K562 (cell line): Measurements from ENCODE around the gene OR2V2. TPM values are rescaled to one million over a fixed set of nuclear protein-coding genes. Genes with fewer than 3 reads are reported as not detected.
"Not testable (repeated sequence)": the region's sequence is repeated elsewhere in the genome, so short reads cannot be mapped to it uniquely, and the experiment has no call there.

Experiments used
- ARID1B ChIP-seq: fragments of 450-650 bp; IDR thresholded peaks from 2 replicates; pipeline ENCODE4 v1.6.1; 2016; ENCODE audit warnings: antibody characterized with exemption, mild to moderate bottlenecking, inconsistent platforms
- CBFB ChIP-seq: sonication (generic); formaldehyde crosslinking; IDR thresholded peaks from 2 replicates; pipeline ENCODE4 v1.4.0; 2020; ENCODE audit warnings: mild to moderate bottlenecking, missing genetic modification reagents
- CREB1 ChIP-seq, 2 experiments: sonication (generic) in 1 of 2; formaldehyde crosslinking in 1 of 2; IDR thresholded peaks; 2 replicates each; pipeline versions ENCODE4 v1.6.1 to v1.8.0; 2012 to 2022; ENCODE audit warnings: inconsistent platforms in 1 of 2, mild to moderate bottlenecking in 1 of 2, missing genetic modification reagents in 1 of 2, moderate library complexity in 1 of 2
- CXXC5 ChIP-seq: fragments of 250-450 bp; sonication (Bioruptor Pico); IDR thresholded peaks from 2 replicates; pipeline ENCODE4 v1.8.0; 2022; ENCODE audit warnings: inconsistent platforms, mild to moderate bottlenecking, moderate library complexity
- DMBX1 ChIP-seq: fragments of 250-450 bp; sonication (Bioruptor Pico); IDR thresholded peaks from 2 replicates; pipeline ENCODE4 v1.8.0; 2022; ENCODE audit warnings: inconsistent platforms, mild to moderate bottlenecking, moderate library complexity, borderline replicate concordance
- FOSL1 ChIP-seq: fragments of 200-800 bp; sonication (Bioruptor generic); conservative IDR thresholded peaks from 2 replicates; pipeline ENCODE4 v1.6.1; 2016; ENCODE audit warnings: missing genetic modification characterization, missing compliant biosample characterization
- KDM1A ChIP-seq, 2 experiments: fragments of 450-650 bp; IDR thresholded peaks; 2 replicates each; pipeline ENCODE4 v1.6.1; 2016; ENCODE audit warnings: mild to moderate bottlenecking in 2 of 2
- KLF13 ChIP-seq: fragments of 450-650 bp; IDR thresholded peaks from 2 replicates; pipeline ENCODE4 v1.6.1; 2016; ENCODE audit warnings: missing genetic modification characterization, low read depth, mild to moderate bottlenecking, missing compliant biosample characterization, moderate library complexity, borderline replicate concordance
- L3MBTL2 ChIP-seq: fragments of 450-650 bp; IDR thresholded peaks from 2 replicates; pipeline ENCODE4 v1.6.1; 2016; ENCODE audit warnings: mild to moderate bottlenecking, moderate library complexity
- PBX2 ChIP-seq, 2 experiments: IDR thresholded peaks in 1 of 2; conservative IDR thresholded peaks in 1 of 2; 2 replicates each; pipeline ENCODE4 v1.6.1; 2016; ENCODE audit warnings: low read depth in 2 of 2, mild to moderate bottlenecking in 1 of 2, missing compliant biosample characterization in 1 of 2, missing genetic modification characterization in 1 of 2, moderate library complexity in 1 of 2
- POLR2A ChIP-seq: fragments of 450-650 bp; conservative IDR thresholded peaks from 2 replicates; pipeline ENCODE4 v1.6.1; 2016
- THAP12 ChIP-seq: fragments of 250-450 bp; sonication (Bioruptor Pico); IDR thresholded peaks from 2 replicates; pipeline ENCODE4 v1.9.0; 2021; ENCODE audit warnings: mild to moderate bottlenecking, inconsistent platforms
- polyA plus RNA-seq, 8 experiments: library from polyadenylated mRNA; depleted of rRNA in 4 of 8; stranded (reverse) in 5 of 8; unstranded in 3 of 8; fragments of >200 nt; fragmentation: Nextera tagmentation in 2 of 8; fragmentation: Illumina TruSeq in 1 of 8; extraction: Ambion mirVana in 2 of 8; extraction: Trizol in 1 of 8; gene quantifications; 2 replicates each; pipeline versions ENCODE4 v1.2.1 to v1.2.3, GENCODE V29; 2011 to 2014; ENCODE audit warnings: inconsistent platforms in 1 of 8, missing spikeins in 1 of 8
- total RNA-seq, 7 experiments: library from RNA; depleted of rRNA in 6 of 7; stranded (reverse); fragments of >200 nt in 6 of 7; fragmentation: Illumina TruSeq in 2 of 7; extraction: Trizol in 2 of 7; gene quantifications; 2 replicates each; pipeline versions ENCODE4 v1.2.1 to v1.2.3, GENCODE V29; 2011 to 2021; ENCODE audit warnings: low replicate concordance in 1 of 7

The OR2V2 gene
- total and polyA plus RNA-seq, 9 of the 15 experiments (the other 6 are each of a cell fraction or from before 2014, with no cell fraction given) = 0.01 TPM; not detected in 8

GRCh38 chr5:181160755-181161533 is 13.6 kb downstream of the OR2V2 start (continued):
- TF ChIP-seq THAP12 (CRISPR knock-in tag) (peak; percentile 14; the same call in 1 of the 2 replicates), L3MBTL2 (peak; percentile 91), ARID1B (peak; percentile 43; the same call in 1 of the 2 replicates), PBX2 (tag; conservative IDR thresholded peaks at IDR 0.05; ENCODE audit: low read depth) (0 out of 2 replicates have a peak, but pooled peaks have one; percentile 5), KDM1A (IDR thresholded peaks at IDR 0.05) (peak; percentile 56 to 64; a peak in 2 of 4 replicates), POLR2A (peak; percentile 53; the same call in 1 of the 2 replicates), DMBX1 (CRISPR knock-in tag) (0 out of 2 replicates have a peak, but pooled peaks have one; percentile 16), CREB1 (IDR thresholded peaks at IDR 0.05) (peak; percentile 79), KLF13 (tag) (0 out of 2 replicates have a peak, but pooled peaks have one; percentile 12), CXXC5 (CRISPR knock-in tag) (peak; percentile 33), CBFB (CRISPR knock-in tag) (0 out of 2 replicates have a peak, but pooled peaks have one; percentile 13), FOSL1 (0 out of 2 replicates have a peak, but pooled peaks have one; percentile 10)
- TF ChIP-seq PBX2 (CRISPR knock-in tag; IDR thresholded peaks at IDR 0.05; ENCODE audit: low read depth); CREB1 (CRISPR knock-in tag; IDR thresholded peaks at IDR 0.05): not testable (repeated sequence)
